ENCODE data around the gene SLC66A1.
A peak's percentile ranks its signal among the peaks of the same experiment; 100 is the strongest.
"Not testable (repeated sequence)": the region's sequence is repeated elsewhere in the genome, so short reads cannot be mapped to it uniquely, and the experiment has no call there.

Gene SLC66A1, protein sequence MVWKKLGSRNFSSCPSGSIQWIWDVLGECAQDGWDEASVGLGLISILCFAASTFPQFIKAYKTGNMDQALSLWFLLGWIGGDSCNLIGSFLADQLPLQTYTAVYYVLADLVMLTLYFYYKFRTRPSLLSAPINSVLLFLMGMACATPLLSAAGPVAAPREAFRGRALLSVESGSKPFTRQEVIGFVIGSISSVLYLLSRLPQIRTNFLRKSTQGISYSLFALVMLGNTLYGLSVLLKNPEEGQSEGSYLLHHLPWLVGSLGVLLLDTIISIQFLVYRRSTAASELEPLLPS

DNA sequence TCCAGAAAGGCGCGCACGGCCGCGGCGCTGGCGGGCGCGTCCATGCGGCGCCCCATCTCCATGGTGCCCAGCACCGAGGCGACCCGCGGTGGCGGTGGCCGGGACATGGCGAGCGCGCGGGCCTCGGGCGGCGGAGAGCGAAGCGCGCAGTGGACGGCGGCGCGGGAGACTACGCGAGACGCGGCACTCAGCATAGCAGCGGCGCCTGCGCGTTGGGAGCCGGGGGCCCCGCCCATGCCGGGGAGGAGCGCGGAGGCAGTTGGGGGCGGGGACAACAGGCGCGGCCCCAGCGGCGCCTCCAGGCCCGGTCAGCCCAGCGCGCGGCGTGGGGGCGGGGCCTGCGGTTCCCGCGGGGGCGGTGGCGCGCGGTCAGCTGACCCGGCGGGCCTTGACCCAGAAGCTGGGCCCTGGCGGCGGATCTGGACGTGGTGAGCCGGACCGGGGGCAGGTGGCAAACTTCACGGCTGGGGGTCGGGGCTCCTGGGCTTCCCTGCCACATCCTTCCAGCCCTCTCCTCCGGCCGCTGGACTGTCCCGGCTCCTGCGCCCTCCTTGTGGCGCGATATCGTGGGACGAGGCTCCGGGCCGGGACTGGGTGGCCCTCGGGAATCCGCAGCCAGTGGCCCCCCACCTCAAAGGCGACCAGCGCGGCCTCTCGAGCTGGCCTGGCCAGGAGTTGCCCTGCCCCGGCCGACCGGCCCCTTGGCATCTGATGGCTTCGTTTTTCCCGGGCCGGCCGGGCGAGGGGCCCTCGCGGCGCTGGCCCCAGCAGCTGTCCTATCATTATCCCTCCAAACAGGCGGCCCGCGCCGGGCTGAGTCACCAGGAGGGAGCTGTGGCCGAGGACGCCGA, at the start of gene SLC66A1, which contains the start of gene AKR7A2:
TSS of gene SLC66A1 (plus strand) at position 396 of the 851 bp plus-strand sequence. CDS start 5,352 bp downstream, outside the sequence.
TSS of gene AKR7A2 (minus strand) at position 214 of the 851 bp plus-strand sequence. CDS start at position 194, 20 bp downstream.
- peak; percentile 86 to 94 for DNase-seq

DNA sequence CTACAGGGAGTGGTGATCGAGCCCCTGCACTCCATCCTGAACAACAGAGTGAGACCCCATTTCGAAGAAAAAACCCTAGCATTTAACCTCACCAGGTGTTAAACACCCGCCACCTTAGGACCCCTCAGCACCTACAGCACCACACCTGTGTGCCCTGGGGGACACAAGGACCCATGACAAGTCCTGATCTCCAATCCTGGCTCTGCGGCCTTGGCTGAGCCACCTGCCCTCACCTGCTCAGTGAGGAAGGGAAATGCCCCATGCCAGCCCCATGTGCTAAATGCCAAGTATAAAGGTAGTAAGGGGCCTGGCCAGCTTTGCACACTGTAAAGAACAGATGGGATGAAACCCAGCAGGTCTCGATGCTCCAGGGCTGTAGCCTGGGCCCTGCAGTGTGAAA, 49.4 kb upstream of the SLC66A1 start:
- no peak for DNase-seq

DNA sequence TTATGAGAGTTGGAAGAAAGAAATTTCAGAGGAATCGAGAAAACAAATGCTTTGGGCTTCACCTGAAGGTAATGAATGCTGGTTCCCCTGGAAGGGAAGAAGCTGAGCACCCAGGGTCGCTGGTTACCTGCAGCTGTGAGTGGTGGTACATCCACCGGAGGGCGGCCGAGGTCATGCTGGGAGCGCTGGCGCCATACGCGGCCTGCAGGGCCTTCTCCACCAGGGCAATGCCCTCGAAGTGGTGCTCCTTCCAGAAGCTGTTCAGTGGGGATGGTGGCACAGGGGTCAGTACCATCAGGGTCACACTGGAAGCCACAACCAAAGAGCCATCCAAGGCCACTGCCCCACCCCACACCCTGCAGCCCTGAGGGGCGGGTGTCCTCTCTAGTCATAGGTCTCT, 43.7 kb upstream of the SLC66A1 start:
- DNase-seq = no peak

DNA sequence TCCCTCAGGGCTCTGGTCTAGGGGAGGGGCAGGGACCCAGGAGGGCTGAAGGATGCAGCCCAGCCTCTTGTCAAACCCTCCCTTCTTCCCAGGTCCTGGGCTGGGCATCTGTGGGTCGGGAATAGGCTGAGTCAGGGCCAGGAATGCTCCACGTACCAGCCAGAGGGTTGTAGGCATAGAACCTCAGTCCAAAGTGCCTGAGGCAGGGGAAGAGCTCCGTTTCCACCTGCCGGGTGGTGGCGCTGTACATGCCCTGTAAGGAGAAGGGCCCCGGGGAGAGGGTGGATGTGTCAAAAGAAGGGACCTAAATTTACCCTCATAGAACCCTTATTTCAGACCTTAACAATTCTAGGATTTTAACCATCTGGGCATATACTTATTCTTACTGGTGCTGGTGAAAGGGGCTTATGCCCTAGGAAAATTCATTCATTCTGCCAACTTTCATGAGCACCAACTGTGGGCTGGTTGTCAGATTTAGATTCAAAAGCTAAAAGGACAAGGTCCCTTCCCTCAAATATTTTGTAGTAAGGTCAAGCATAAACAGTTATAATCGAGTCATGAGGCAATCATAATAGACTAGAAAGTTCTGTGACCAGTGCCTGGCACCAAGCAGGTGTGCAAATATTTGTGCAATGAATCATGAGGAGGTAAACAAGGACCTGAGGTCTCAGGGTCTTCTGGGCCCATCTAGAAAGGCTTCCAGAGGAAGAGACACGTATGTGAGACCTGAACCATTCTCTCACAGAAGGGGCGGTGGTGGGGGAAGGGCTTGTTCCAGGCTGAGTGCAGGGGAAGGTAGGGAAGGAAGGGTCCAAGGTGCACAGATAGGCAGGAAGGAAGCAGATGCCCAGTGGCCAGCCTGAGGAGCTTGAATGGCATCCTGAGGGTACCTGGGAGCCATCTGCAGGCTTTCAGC, 42.4 kb upstream of the SLC66A1 start:
- not testable (repeated sequence) for DNase-seq

DNA sequence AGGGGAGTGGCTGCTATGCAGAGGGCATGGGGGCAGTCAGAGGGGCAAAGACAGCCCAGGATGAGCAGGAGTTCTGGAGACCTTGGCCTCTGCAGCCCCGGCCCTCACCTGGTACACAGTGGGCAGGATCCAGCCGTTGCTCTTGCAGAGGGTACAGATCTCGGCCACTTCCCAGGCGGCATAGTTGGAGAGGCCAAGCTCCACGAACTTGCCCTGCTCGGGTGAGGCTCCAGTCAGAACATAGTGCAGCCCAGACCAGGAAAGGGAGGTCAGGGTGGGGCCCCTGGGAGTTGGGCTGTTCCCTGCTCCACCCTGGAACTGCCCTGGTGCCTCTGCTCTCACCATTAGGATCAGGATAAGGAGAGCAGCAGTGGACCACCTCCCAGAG, 41.8 kb upstream of the SLC66A1 start:
- DNase-seq = not testable (repeated sequence)

DNA sequence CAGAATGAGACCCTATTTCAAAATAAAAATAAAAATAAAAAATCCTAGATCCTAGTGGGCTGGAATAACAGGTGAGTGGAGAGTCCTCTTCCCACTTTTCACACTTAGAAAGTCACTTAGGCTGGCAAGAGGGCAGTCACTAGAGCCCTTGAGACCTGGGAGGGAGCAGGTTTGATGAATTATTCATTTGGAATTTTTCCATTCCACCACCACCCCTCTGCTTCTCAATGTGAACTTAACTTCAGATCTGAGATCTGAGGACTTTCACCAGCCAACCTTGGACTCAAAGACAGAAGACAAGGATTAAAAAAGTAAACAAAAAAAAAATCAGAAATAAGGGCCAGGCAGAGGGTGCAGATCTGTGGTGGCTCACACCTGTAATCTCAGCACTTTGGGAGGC, 40.1 kb upstream of the SLC66A1 start:
- DNase-seq = no peak

DNA sequence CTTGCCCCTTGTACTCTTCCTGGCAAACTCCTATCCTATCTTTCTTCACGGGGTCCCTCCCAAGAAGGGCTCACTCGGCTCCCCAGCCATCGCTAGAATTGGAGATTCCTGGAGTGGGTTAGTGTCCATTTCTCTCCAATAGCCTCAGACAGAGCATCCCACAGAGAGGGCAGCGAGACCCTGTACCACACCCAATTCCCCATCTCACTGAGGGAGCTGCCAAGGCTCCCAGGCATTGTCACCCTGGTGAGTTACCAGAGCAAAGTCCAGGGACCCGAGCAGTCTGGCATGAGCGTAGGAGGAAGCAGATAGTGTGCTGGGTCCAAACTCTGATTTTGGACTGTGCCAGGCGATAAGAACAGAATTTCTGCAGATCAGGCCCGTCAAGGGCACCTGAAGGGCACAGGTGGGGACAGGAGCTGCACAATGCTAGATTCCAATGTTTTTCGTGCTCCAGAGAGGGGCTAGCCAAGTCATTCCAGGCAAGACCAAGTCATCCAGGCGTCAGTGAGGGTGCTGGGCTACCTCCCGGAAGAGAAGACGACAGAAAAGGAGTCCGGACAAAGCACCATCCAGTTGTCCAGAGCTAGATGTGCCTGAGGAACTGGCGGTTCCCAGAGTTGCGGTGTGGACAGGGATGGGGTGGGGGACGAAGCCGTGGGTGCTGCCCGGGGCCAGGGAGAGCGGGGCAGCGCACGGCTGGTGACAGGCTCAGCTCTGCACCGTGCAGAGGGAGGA, 38.9 kb upstream of the SLC66A1 start:
- no peak for DNase-seq

DNA sequence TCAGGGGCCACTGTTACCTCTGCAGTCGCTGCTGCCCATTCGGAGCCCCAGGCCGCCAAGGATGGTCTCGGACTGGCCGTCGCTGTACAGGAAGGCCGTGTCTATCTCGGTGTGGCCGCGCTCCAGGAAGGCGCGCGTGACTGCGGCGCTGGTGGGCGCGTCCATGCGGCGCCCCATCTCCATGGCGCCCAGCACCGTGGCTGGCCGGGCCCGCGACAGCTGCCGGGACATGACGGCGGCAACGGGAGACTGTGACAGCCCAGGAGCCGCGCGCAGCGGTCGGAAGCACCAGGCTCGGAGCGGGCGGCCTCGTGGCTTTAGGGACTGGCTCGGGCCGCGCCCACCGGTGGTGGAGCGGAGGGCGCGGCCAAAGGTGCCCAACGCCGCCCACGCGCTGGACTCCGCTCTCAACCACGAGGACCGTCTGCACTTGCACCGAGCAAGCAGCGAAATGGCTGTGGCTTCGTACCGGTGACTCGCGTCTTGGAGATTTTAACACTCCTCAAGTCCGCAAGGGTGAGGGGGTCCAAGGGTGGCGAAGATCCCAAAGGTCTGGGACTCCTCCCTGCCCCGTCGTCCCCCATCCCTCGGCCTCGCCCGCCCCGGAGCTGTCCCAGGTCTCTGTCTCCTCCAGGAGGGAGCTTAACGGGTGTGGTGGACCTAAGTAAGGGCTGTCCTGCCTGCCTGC, 38.1 kb upstream of the SLC66A1 start:
- DNase-seq = not testable (repeated sequence)

DNA sequence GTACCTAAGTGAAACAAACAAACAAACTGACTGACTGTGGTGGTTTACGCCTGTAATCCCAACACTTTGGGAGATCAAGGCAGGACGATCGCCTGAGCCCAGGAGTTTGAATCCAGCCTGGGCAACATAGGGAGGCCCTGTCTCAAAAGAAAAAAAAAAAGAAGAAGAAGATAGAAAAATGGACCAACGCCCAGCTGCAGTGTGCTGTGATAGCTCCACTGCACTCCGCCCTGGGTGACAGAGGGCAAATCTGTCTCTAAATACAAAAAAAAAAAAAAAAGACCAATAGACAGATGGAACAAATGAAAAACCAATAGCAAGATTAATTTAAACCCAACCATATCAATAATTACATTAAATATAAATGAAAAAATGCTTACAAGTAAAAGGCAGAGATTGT, 37.5 kb upstream of the SLC66A1 start:
- DNase-seq = no peak

DNA sequence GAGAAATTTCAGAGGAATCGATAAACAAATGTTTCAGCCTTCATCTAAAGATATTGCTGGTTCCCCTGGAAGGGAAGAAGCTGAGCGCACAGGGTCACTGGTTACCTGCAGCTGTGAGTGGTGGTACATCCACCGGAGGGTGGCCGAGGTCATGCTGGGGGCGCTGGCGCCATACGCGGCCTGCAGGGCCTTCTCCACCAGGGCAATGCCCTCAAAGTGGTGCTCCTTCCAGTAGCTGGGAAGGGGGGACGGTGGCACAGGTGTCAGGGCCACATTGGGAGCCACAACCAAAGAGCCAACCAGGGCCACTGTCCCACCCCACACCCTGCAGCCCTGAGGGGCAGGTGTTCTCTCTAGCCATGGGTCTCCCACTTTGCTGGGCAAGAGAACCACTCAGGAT, 28.2 kb upstream of the SLC66A1 start:
- no peak for DNase-seq

DNA sequence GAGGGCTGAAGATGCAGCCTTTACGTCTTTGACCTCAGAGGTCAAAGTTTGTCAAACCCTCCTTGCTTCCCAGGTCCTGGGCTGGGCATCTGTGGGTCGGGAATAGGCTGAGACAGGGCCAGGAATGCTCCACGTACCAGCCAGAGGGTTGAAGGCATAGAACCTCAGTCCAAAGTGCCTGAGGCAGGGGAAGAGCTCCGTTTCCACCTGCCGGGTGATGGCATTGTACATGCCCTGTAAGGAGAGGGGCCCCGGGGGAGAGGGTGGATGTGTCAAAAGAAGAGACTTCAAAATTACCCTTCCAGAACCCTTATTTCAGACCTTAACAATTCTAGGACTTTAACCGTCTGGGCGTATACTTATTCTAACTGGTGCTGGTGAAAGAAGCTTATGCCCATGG, 27.2 kb upstream of the SLC66A1 start:
- no peak for DNase-seq

DNA sequence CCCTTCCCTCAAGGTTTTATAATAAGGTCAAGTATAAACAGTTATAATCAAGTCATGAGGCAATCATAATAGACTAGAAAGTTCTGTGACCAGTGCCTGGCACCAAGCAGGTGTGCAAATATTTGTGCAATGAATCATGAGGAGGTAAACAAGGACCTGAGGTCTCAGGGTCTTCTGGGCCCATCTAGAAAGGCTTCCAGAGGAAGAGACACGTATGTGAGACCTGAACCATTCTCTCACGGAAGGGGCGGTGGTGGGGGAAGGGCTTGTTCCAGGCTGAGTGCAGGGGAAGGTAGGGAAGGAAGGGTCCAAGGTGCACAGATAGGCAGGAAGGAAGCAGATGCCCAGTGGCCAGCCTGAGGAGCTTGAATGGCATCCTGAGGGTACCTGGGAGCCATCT, 26.8 kb upstream of the SLC66A1 start:
- DNase-seq = not testable (repeated sequence)

DNA sequence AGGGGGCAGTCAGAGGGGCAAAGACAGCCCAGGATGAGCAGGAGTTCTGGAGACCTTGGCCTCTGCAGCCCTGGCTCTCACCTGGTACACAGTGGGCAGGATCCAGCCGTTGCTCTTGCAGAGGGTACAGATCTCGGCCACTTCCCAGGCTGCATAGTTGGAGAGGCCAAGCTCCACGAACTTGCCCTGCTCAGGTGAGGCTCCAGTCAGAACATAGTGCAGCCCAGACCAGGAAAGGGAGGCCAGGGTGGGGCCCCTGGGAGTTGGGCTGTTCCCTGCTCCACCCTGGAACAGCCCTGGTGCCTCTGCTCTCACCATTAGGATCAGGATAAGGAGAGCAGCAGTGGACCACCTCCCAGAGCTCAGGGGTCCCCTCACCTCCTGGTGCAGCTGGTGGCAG, 26.3 kb upstream of the SLC66A1 start:
- not testable (repeated sequence) for DNase-seq

DNA sequence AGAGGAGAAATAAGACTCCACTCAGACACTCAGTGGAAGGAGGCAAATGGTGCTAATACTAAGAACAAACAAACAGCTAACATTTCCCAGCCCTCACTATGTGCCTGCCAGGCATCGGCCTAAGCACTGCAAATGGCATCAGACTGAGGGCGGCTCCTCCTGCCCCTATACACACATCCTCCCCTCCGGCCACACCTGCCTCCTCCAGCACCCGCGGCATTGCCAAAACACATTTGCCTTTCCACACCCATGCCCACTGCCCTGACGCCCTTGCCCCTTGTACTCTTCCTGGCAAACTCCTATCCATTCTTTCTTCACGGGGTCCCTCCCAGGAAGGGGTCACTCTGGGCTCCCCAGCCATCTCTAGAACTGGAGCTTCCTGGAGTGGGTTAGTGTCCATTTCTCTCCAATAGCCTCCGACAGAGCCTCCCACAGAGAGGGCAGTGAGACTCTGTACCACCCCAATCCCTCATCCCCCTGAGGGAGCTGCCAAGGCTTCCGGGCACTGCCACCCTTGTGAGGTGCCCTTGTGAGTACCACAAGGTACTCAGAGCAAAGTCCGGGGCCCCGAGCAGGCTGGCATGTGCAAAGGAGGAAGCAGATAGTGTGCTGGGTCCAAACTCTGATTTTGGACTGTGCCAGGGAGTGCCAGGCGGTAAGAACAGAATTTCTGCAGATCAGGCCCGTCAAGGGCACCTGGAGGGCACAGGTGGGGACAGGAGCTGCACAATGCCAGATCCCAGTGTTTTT, 24.5 kb upstream of the SLC66A1 start:
- no peak for DNase-seq

DNA sequence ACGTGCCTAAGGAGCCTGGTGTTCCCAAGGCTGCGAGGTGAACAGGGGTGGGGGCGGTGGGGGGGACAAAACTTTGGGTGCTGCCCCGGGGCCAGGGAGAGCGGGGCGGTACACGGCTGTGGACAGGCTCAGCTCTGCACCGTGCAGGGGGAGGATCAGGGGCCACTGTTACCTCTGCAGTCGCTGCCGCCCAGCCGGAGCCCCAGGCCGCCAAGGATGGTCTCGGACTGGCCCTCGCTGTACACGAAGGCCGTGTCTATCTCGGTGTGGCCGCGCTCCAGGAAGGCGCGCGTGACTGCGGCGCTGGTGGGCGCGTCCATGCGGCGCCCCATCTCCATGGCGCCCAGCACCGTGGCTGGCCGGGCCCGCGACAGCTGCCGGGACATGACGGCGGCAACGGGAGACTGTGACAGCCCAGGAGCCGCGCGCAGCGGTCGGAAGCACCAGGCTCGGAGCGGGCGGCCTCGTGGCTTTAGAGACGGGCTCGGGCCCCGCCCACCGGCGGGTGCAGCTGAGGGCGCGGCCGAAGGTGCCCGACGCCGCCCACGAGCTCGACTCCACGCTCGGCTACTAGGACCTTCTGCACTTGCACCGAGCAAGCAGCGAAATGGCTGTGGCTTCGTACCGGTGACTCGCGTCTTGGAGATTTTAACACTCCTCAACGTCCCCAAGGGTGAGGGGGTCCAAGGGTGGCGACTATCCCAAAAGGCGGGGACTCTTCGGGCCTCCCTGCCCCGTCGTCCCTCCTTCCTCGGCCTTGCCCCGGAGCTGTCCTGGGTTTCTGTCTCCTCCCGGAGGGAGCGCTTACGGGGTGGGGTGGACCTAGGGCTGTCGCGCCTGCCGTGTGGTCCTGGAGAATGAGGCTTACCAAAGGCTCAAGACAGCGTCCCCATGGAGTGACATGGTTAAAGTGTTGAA, 23.5 kb upstream of the SLC66A1 start, which contains the start of gene AKR7A3:
TSS of gene AKR7A3 (minus strand) at position 447 of the 918 bp plus-strand sequence. CDS start at position 386, 61 bp downstream.
- peak; percentile 32 to 63 for DNase-seq

DNA sequence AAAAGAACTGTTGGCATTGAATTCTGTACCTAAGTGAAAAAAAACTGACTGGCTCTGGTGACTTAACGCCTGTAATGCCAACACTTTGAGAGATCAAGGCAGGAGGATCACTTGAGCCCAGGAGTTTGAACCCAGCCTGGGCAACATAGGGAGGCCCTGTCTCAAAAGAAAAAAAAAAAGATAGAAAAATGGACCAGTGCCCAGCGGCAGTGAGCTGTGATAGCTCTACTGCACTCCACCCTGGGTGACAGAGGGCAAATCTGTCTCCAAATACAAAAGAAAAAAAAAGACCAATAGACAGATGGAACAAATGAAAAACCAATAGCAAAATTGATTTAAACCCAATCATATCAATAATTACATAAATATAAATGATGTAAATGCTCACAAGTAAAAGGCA, 22.9 kb upstream of the SLC66A1 start:
- no peak for DNase-seq

DNA sequence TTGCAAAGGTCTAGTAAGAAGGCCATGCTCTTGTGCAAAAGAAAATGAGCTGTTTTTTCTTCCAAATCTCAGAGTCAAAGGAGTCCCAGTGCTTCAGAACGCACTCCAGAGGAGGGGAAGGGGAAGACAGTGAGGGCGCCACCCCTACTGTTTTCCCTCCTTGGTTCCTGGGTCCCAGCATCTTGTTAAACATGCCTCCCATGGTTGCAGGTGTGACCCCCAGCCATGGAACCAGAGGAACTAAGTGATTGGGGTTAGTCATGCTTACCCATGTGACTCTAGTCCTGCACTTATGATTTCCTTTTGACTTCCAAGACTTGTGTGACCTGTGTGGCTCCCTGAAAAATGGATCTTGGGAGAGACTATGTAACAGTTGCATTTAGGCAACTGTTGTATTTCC, 17.5 kb upstream of the SLC66A1 start:
- DNase-seq = no peak

DNA sequence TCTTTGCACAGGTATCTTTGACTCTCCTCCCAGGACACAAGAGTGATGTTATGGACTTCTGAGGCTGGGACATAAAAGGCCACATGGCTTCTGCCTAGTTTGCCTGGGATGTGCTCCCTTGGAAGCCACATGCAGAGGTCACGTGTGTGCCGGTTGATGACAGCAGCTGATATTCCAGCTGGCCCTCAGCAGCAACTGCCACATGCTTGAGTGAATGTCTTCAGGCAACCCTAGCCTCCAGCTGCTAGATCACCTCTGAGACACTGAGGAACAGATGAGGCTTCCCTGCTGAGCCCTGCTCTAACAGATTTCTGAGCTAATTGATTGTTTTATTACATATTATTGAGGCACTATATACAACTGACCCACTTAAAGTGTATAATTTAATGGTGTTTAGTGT, 11.9 kb upstream of the SLC66A1 start:
- no peak for DNase-seq

DNA sequence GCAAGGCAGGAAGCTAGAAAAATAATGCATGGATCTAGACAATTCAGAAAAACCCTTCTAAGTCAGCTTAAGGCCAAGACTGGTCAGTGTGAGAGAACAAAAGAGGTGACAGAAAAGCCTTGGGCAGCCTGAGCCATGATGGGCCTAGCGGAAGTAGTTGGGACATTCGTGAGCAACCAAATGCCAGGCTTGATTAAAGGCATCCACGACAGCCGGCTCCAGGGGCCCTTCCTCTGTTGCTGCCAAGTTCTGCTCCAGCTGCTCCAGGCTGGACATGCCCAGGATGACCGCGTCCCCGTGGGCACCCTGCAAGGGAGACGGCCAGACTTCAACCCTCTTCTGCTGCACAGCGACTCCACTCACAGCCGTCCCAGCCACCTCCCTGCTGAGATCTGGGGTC, 8.0 kb upstream of the SLC66A1 start:
- DNase-seq = not testable (repeated sequence)

DNA sequence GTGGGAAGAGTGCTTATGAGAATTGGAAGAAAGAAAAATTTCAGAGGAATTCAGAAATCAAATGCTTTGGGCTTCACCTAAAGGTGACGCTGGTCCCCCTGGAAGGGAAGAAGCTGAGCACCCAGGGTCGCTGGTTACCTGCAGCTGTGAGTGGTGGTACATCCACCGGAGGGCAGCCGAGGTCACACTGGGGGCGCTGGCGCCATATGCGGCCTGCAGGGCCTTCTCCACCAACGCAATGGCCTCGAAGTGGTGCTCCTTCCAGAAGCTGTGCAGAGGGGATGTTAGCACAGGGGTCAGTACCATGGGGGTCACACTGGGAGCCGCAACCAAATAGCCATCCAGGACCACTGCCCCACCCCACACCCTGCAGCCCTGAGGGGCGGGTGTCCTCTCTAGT, 6.2 kb upstream of the SLC66A1 start:
- no peak for DNase-seq

Data from CD4-positive, alpha-beta T cell treated with Interferon alpha-2 for 1 hour (primary cell).